Stimulated activated effector memory CD8-positive, alpha-beta T cell treated with anti-CD3 and anti-CD28 coated beads, Interleukin-12 subunit alpha, Interleukin-12 subunit beta, amount 100 ng/mL, for 72 hours (primary cell): ENCODE results near the gene TTLL8.

ENCODE experiments used
- ATAC-seq: fragments of 150-1000 bp; cut with Tn5 transposase; 2 replicates; pipeline ENCODE4 v1.10.0; 2021
- DNase-seq, 2 donors: peaks; one replicate each; pipeline ENCODE4 v3.0.0; 2021 to 2022; ENCODE audit warnings: low spot score in 2 of 2
- H3K27ac Mint-ChIP-seq: one replicate; pipeline ENCODE4 v1.8.0; 2022; ENCODE audit warnings: mild to moderate bottlenecking, mixed read lengths
- H3K36me3 Mint-ChIP-seq: one replicate; pipeline ENCODE4 v1.8.0; 2022; ENCODE audit warnings: mild to moderate bottlenecking, mixed read lengths
- H3K4me1 Mint-ChIP-seq: one replicate; pipeline ENCODE4 v1.8.0; 2022; ENCODE audit warnings: mixed read lengths
- H3K4me3 Mint-ChIP-seq: one replicate; pipeline ENCODE4 v1.8.0; 2022; ENCODE audit warnings: mild to moderate bottlenecking, mixed read lengths
- H3K9me3 Mint-ChIP-seq: one replicate; pipeline ENCODE4 v1.8.0; 2022; ENCODE audit warnings: mixed read lengths

The TTLL8 gene

DNA sequence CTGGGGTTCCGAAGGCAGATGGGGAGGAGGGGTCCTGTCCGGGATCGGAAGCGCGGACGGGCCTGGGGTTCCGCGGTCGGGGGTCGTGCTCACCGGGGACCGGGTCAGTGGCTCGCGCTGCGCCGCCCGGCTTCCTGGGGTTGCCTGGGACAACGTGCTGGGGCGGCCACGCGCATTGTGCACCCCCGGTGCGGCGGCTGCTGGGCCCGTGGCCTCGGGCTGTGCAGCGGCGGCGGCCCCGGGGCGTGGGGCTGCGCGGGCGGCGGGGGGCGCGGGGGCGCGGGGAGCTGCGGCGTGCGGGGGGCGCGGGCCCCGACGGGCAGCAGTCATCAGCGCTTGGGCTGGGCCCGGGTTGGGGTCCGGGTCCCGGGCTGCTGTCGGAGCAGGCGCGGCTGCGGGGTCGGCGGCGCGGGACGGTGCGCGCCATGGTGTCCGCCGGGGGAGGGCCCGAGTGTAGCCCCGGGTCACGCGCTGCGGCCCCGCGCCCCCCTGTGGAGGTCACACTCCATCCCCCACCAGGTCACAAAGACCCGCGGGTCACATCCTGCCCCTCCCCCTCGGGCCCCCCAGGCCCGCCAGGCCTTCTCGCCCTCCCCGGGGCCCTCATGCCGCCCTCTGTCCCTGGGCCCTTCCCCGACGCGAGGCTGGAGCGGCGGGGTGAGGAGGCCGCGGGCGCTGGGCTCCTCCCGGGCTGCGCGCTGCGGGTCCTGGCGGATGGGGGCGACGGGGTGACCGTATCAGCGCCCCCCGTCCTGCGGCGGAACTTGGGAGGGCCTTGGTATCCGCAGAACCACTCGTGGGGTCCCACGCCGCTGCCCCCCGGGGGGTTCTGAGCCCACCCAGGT lies at the start of gene TTLL8:
TTLL8 (minus strand) TSS at position 238 of the 845 bp plus-strand sequence.
- Mint-ChIP-seq H3K36me3 (peaks cover 6% of the 10 kb centered on the region), H3K4me1 (no peaks in the 10 kb centered on the region), H3K4me3 (no peak within 1 kb of the TSS), H3K27ac (no peak within 1 kb of the TSS), H3K9me3 (peaks cover 3% of the 10 kb centered on the region)
- no peak for DNase-seq
- no peak for ATAC-seq

DNA sequence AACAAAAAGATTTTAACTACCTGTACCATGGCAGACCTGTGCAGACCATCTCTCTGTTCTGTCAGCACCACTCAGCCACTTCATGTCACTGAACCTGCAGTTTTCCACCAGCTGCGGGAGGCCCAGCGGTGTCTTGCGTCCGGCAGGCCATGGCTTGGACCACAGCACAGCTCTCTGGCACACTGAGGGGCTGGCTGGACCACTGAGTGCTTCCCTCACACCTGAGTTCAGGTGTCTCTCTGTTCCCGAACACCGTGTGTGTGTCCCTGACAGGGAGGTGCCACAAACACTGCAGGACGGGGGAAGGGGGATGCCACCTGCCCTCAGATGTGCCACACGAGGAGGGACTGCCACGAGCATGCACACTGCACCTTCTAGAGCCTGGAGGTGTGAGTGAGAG lies 49.4 kb upstream of the TTLL8 start:
- DNase-seq: no peak
- no peaks in the 10 kb centered on the region for H3K9me3 Mint-ChIP-seq
- peaks cover 2% of the 10 kb centered on the region for H3K4me1 Mint-ChIP-seq
- H3K27ac Mint-ChIP-seq: no peak overlapping the region
- no peak overlapping the region for H3K4me3 Mint-ChIP-seq
- no peak for ATAC-seq
- no peaks in the 10 kb centered on the region for H3K36me3 Mint-ChIP-seq

DNA sequence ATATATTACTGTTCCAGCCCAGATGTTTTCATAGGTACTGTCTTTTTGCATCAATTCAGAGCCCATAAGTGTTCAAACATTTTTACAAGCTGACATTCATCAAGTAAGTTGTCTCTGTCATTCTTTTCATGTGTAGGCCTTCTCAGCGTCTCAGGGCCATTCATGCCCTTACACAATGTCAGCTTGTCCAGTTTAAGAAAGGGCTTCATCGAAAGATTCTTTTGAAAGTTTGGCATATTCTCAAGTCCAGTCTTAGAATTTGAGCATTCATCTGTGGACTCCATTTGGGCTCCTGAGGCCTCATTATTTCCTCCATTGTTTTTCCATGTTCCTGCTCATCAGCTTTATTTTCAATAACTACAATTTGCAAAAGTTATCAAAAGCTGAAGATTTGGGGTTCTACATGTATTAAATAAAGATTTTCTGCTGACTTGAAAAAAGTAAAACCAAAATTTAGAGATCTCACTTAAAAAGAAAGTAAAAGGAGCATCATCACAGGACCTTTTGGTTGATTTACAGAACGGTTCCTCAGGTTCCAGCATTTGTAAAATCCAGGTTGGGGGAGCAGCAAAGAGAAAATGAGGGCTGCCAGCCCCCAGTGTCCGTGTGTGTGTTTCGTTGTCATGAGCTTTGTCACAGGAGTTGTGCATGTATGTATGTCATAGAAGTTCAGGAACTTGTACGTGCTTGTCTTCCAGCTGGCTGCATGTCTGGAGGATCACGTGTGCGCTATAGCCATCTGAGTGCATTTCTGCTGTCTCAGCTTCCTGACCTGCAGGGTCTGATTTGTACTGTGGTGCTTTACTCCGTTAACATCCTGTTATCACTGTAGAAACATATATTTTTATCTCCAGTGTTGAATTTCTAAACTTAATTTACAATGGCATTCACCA lies 47.4 kb upstream of the TTLL8 start:
- ATAC-seq: peak; percentile 68
- DNase-seq: no peak
- Mint-ChIP-seq H3K4me3 (peak overlapping the region; percentile 13), H3K4me1 (no peaks in the 10 kb centered on the region), H3K27ac (no peak overlapping the region), H3K36me3 (no peaks in the 10 kb centered on the region), H3K9me3 (no peaks in the 10 kb centered on the region)

DNA sequence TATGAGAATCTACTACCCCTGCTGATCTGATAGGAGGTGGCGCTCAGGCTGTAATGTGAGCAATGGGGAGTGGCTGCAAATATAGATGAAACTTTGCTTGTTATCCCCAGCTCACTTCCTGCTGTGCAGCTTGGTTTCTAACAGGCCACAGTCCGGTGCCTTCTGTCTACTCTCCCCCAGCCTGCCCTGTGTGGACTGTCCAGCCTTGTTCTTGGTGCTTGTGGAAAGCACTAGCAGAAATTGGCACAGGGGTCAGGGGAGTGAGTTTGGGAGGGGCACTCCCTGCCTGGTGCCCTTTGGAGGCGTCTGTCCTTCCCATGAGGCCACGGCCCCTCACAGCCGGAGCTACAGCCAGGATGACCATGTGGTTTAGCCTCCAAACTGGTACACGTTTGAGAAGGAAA lies 46.0 kb upstream of the TTLL8 start:
- Mint-ChIP-seq H3K27ac (no peak overlapping the region), H3K4me1 (no peaks in the 10 kb centered on the region), H3K4me3 (no peak overlapping the region), H3K9me3 (no peaks in the 10 kb centered on the region), H3K36me3 (no peaks in the 10 kb centered on the region)
- ATAC-seq: no peak
- no peak for DNase-seq

DNA sequence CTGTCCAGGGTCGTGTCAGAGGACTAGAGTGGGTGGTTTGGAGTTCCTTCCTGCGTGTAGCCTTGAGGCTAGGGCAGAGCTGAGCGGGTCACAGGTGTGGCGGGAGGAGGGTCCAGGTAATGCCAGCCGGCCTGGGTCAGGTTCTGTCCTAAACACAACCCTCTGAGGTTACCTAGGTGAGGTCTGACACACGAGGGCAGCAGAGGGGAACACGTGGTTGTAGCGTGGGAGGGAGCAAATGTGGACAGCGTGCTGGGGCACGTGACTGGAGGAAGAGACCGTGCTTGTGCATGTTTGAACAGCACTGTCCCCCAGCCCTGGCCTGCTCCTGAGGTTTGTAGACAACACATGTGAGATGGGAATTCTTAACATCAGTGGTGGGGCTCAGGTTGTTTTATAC lies 44.8 kb upstream of the TTLL8 start:
- Mint-ChIP-seq H3K4me3 (no peak overlapping the region), H3K36me3 (no peaks in the 10 kb centered on the region), H3K9me3 (no peaks in the 10 kb centered on the region), H3K4me1 (no peaks in the 10 kb centered on the region), H3K27ac (no peak overlapping the region)
- ATAC-seq (no peak), DNase-seq (no peak)

DNA sequence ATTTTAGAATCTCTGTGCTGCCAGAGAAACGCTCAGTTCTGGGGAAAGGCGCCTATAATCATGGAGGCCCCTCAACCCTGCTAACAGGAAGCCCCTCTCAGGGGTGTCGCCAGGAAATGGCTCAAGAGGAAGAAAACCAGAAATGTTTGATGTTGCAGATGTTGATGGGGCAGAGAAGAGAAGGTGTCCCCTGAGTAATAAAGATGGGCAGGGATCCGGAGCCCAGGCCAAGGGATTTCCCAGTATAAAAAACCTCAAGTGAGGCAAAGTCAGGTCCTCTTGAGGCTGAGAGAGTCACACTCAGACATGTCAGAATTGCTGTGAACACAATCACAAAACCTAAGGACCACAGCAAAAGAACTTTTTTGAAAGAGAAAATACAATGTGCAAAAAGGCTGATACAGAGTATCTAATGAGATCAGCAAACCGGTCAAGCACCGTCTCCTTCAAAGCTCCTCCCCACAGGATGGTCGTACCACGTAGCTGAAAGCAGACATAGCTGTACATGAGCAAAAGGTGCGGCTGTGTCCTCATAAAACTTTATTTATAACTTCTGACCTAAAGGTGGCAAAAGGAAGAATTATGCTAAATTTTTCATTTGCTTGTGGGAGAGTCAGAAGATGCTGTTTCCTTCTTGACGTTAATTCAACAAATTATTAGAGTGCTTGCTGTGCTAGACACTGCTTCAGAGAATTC lies 43.9 kb upstream of the TTLL8 start:
- no peaks in the 10 kb centered on the region for H3K9me3 Mint-ChIP-seq
- ATAC-seq (no peak), DNase-seq (no peak)
- H3K36me3 Mint-ChIP-seq: no peaks in the 10 kb centered on the region
- H3K4me3 Mint-ChIP-seq: no peak overlapping the region
- H3K27ac Mint-ChIP-seq: no peak overlapping the region
- no peaks in the 10 kb centered on the region for H3K4me1 Mint-ChIP-seq

DNA sequence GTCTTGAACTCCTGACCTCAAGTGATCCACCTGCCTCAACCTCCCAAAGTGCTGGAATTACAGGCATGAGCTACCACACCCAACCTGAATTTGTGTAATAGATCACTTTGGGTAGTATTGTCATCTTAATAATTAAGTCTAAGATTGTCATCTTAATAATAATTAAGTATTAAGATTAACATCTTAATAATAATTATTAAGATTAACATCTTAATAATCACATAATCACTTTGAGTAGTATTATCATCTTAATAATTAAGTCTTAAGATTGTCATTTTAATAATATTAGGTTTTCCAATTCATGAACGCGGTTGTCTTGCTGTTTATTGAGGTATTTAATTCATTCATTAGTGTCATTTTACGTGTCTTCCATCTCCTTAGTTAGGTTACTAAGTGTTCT lies 40.0 kb upstream of the TTLL8 start:
- DNase-seq (no peak), ATAC-seq (no peak)
- Mint-ChIP-seq H3K4me1 (no peaks in the 10 kb centered on the region), H3K36me3 (no peaks in the 10 kb centered on the region), H3K27ac (no peak overlapping the region), H3K9me3 (no peaks in the 10 kb centered on the region), H3K4me3 (no peak overlapping the region)

DNA sequence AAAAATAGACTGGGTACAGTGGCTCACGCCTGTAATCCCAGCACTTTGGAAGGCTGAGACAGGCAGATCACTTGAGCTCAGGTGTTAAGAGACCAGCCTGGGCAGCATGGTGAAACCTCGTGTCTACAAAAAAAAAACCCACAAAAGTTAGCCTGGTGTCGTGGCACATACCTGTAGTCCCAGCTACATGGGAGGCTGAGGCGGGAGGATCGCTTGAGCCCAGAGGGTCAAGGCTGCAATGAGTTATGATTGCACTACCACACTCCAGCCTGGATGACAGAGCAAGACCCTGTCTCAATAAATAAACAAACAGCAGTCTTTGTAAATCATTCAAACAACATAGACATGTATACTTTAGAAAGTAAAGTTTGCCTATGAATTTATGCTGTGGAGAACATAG lies 34.2 kb upstream of the TTLL8 start:
- H3K4me3 Mint-ChIP-seq: no peak overlapping the region
- H3K9me3 Mint-ChIP-seq: peaks cover 2% of the 10 kb centered on the region
- no peaks in the 10 kb centered on the region for H3K36me3 Mint-ChIP-seq
- peaks cover 2% of the 10 kb centered on the region for H3K4me1 Mint-ChIP-seq
- no peak overlapping the region for H3K27ac Mint-ChIP-seq
- ATAC-seq (no peak), DNase-seq (no peak)

DNA sequence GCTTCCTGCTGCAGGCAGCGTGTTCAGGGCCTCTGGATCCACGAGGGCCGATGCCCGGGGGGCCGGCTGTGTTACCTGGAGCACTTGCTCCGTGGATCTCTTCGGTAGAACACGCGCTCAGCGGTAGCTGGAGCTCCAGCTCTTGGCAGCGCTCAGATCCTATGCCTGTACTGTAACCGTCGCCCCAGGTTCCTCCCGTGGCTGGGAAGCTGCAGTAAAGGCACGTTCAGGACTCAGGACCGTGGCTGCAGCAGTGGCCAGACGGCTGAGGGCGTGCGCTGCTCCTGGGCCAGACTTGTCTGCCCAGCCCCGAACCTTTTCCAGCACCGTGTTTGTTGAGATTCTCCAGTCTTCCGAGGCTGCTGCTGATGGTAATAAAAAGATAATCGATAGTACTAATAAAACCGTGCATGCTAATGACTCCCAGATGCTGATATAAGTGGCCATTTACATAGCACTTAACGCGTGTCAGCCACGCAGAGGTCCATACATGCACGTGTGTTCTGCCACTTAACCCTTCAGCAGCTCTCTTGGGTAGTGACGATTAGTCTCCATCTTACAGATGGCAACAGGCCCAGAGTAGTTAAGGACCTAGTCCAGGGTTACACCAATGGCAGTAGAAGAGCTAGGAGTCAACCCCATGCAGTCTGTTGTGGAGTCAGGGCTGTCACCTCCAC lies 33.1 kb upstream of the TTLL8 start:
- Mint-ChIP-seq H3K27ac (no peak overlapping the region), H3K4me1 (peaks cover 9% of the 10 kb centered on the region), H3K4me3 (no peak overlapping the region), H3K36me3 (no peaks in the 10 kb centered on the region), H3K9me3 (peaks cover 6% of the 10 kb centered on the region)
- DNase-seq (no peak), ATAC-seq (no peak)

DNA sequence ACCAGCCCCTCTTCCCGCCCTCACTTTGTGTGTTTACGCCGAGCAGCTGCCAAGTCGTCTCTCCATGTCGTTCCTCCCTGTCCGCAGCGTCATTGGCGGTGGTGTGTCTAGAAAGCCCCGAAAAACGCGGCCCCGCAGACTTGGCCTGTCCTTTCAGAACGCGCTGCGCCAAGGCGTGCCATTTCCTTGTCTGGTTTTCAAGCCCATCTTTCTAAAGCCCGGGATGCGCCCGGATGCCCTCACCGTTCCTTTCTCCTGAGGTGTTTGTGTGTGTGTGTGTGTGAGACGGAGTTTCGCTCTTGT lies 32.3 kb upstream of the TTLL8 start:
- DNase-seq (no peak), ATAC-seq (no peak)
- no peak overlapping the region for H3K4me3 Mint-ChIP-seq
- no peaks in the 10 kb centered on the region for H3K36me3 Mint-ChIP-seq
- peaks cover 6% of the 10 kb centered on the region for H3K9me3 Mint-ChIP-seq
- no peak overlapping the region for H3K27ac Mint-ChIP-seq
- peaks cover 9% of the 10 kb centered on the region for H3K4me1 Mint-ChIP-seq

DNA sequence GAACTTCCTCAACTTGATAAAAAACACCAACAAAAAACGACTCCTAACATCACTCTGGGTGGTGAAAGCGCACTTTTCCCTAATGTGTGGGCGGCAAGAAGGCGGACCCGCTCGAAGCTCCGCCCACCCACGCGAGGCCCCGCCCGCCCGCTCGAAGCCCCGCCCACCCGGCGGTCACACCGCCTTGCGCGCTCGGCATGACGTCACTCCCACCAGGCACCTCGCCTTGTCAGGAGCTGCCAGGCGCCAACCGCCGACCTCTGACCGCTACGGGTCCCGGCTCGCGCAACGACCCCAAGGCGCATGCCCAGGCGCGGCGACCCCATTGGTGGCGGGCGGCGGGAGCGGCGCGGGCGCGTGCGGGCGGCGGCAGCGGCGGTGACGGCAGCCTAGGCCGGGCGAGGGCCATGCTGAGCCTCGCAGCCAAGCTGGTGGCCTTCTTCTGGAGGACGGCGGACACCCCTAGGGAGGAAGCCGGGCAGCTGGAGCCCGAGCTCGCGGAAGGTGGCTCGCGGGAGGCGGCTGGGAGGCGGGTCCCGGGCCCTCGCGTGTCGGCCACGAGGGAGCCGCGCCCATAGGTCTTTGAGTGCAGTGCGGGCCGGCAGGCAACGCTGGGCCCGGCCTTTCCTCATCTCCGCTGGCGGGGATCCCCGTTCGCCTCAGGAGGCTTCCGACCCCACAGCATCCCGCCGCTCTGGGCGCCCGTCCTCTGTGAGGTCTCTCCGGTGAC lies 31.7 kb upstream of the TTLL8 start, which contains the start of gene MOV10L1:
MOV10L1 (plus strand) TSS at position 325 of the 730 bp plus-strand sequence; CDS start at position 408, 83 bp downstream.
- ATAC-seq: peak; percentile 39
- peaks cover 9% of the 10 kb centered on the region for H3K4me1 Mint-ChIP-seq

DNA sequence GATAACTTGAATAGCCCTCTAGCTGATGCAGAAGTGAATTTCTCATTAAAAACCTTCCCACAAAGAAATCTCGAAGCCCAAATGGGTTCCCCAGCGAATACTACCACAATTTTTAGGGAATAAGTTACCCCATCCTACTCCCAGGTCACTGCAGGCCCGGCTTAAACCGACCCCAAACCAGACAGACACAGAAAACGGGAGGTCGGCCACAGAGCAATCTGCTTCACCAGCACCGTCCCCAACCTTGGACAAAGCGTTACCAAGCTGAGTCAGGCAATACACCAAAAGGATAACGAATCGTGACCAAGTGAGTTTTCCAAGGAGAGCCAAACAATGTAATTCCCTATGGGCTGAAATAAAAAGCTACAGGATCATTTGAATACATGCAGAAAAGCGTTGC lies 31.1 kb upstream of the TTLL8 start:
- DNase-seq (no peak), ATAC-seq (no peak)
- Mint-ChIP-seq H3K4me3 (no peak overlapping the region), H3K36me3 (no peaks in the 10 kb centered on the region), H3K27ac (no peak overlapping the region), H3K4me1 (peaks cover 9% of the 10 kb centered on the region), H3K9me3 (peaks cover 6% of the 10 kb centered on the region)

More for the DNA sequence above, 31.7 kb upstream of the TTLL8 start, which contains the start of gene MOV10L1:
- Mint-ChIP-seq H3K9me3 (peaks cover 6% of the 10 kb centered on the region), H3K36me3 (no peaks in the 10 kb centered on the region), H3K27ac (no peak within 1 kb of the TSS), H3K4me3 (no peak within 1 kb of the TSS)
- DNase-seq: no peak

DNA sequence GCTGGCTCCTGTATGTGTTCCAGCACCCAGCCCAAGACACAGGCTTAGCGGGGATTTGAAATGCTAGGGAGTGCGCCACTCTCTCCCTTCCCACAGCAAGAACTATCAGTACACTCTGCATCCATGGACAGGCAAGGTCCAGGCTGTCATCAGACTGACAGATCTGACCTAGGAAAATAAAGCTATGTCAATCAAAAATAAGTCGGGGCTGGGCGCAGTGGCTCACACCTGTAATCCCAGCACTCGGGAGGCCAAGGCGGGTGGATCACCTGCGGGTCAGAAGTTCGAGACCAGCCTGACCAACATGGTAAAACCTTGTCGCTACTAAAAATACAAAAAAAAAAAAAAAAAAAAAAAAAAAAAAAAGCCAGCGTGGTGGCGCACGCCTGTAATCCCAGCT lies 30.0 kb upstream of the TTLL8 start:
- H3K4me1 Mint-ChIP-seq: peaks cover 9% of the 10 kb centered on the region
- H3K36me3 Mint-ChIP-seq: no peaks in the 10 kb centered on the region
- H3K9me3 Mint-ChIP-seq: peaks cover 6% of the 10 kb centered on the region
- H3K4me3 Mint-ChIP-seq: no peak overlapping the region
- DNase-seq (no peak), ATAC-seq (no peak)
- H3K27ac Mint-ChIP-seq: no peak overlapping the region

DNA sequence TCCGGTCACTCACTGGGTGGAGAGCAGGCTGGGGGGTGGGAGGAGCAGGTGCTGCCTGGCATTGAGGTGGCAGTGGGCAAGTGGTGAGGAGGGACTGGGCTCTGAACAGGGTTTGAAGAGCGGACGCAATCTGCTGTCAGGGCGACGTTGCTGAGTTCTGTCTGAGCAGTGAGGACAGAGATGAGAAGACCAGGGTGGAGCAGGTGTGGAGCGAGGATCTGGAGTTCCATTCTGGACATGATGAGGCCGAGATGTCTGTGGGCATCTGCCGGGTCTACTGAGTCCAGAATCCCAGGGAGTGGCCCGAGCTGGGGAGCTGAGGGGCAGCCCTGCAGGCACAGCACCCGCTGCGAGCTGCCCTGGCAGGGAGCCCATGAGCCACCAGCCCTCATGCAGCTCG lies 29.5 kb upstream of the TTLL8 start:
- no peak for ATAC-seq
- DNase-seq: no peak
- Mint-ChIP-seq H3K4me3 (no peak overlapping the region), H3K27ac (no peak overlapping the region), H3K9me3 (peaks cover 6% of the 10 kb centered on the region), H3K4me1 (peaks cover 9% of the 10 kb centered on the region), H3K36me3 (no peaks in the 10 kb centered on the region)
